ENCODE results near the gene CRYBB1. TPM values are rescaled to one million over a fixed set of nuclear protein-coding genes. Genes with fewer than 3 reads are reported as not detected.

The CRYBB1 gene
- total RNA-seq, 1 experiment from 2014 or later = not detected

DNA sequence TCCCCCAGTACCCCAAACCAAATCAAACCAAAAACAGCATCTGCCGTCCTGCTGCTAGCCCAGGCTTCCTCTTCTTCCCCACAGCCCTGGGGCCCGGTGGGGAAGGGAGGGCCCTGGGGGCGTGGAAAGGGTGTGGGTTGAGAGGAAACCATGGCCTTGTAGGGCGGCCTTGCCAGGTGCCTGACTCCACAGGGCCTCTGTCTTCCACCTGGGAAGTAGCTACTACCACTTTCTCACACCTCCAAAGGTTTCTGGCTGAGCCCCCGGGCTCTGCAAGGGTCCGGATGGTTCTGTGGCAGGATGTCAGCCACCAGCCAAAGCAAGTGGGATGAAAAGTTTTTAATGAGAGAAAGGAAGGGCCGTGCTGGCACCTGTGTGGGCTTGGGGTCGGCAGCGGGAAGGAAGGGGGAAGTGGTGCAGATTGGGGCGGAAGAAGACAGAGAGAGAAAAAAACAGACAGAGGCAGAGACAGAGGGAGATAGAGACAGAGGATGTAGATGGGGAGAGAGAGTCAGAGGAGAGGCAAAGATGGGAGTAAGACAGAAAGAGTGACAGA lies 38.4 kb downstream of the CRYBB1 start:
- DNase-seq (ENCODE audit: low read depth) = no peak

DNA sequence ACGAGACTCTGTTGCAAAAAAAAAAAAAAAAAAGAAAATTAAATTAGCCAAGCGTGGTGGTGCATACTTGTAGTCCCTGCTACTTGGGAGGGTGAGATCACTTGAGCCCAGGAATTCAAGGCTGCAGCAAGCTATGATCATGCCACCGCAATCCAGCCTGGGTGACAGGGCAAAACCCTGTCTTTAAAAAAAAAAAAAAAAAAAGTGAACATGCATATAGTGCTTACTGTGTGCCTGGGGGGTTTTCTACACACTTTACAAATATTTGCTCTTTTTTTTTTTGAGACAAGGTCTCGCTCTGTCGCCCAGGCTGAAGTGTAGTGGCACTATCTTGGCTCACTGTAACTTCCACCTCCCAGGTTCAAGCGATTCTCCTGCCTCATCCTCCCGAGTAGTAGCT lies 40.7 kb downstream of the CRYBB1 start:
- no peak for DNase-seq (ENCODE audit: low read depth)

DNA sequence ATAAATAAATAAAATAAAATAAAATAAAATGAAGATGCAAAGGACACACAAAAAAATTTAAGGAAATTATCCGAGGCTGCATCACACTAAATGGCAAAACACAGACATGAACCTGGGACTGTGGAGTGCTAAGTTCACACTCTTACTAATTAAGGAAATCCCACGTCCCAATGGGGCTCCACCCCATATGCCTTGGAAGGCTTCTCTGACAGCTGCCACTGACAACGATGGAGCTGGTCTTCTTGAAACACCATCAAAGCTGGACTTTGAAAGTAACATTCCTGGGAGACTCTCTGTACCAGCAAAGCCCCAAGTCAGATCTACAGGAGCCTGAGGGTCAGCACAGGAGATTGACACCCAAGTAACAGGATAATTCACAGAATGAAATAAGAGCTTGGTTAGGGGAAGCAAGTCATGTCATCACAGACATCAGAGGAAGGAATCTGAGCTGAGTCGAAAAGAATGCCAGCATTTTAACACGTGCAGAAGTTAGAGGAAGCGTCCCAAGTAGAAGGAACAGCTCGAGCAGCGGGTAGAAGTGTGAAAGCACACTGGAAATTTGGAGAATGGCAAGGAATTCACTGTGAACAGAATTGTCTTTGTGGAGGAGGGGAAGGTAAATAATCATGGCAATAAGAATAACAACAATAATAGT lies 41.7 kb downstream of the CRYBB1 start:
- DNase-seq (ENCODE audit: low read depth) = no peak

GRCh38 chr22:26574001-26574723 lies 43.7 kb downstream of the CRYBB1 start:
- DNase-seq (ENCODE audit: low read depth) = no peak

- no peak for DNase-seq (ENCODE audit: low read depth)
These were observed 44.7 kb downstream of the CRYBB1 start for GRCh38 chr22:26573026-26573662.

DNA sequence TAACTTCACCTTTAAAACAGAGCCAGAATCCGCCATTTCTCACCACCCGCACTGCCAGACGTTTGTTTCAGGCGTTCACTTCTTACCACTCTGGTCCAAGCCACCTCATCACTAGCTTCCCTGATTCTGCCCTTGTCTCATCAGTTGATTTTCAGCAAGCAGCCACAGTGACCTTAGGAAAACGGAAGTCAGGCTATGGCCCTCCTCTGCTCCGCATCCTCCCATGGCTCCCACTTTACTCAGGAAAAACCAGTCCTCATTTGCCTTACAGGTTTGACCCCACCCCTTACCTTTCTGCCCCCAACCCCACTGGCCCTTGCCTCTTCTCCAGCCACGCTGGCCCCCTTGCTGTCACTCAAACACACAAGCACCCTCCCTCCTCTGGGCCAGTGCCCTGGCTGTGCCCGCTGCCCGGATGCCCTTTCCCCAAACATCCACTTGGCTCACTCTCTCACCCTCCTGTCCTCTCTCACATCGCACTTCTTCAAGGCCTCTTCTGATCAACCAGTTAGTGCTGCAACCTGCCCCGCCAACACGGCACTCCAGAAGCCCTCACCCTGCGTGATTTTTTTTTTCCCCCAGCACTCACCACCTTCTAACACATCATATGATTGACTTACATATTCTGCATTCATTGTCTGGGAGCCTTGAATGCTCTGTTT lies 46.8 kb downstream of the CRYBB1 start:
- DNase-seq (ENCODE audit: low read depth) = no peak

DNA sequence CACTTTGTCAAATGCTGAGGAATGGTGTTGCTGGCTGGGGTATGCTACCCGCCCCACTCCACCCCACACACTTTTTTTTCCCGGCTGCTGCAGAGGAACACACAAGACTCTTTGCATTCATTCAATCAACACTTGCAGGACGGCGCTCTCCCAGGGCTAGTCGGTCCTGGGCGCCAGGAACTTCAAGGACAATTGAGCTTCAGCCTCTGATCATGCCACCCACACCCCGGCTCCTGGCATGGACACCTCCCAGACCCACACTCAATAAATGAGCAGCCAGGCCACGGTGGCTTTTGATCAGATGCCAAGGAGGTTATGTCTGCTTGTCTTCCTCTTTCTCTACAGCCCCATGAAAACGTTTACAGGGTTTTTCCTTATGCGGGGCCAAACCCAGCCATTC lies 47.7 kb downstream of the CRYBB1 start:
- no peak for DNase-seq (ENCODE audit: low read depth)

DNA sequence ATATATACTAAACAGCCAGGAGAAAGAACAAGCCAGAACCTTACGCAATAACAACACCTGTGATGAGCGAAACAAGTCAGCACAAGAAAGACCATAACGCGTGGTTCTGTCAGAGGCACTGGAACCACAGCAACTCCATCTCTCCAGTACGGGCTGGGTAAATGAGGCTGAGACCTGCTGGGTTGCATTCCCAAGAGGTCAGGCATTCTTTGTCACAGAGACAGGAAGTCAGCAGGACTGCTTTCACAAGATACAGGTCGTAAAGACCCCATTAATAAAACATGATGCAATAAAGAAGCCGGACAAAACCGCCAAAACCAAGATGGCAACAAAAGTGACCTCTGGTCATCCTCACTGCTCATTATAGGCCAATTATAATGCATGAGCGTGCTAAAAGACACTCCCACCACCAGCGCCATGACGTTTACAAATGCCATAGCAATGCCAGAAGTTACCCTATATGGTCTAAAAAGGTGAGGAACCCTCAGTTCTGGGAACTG lies 49.6 kb downstream of the CRYBB1 start:
- no peak for DNase-seq (ENCODE audit: low read depth)

DNA sequence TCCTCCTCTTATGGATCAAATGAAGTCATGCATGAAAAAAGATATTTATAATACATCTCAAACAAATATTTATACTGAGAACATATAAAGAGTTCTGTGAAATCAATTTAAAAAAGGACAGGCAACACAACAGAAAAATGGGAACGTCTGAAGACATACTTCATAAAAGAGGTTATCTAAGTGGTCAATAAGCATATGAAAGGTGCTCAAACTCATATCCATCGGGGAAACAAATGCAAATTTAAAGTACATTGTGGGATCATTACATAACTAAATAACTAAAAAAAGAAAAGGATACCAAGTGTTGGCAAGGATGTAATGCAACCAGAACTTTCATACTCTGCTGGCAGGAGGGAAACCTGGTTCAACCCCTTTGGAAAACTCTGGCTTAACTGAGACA lies 50.2 kb downstream of the CRYBB1 start:
- no peak for DNase-seq (ENCODE audit: low read depth)

- no peak for DNase-seq (ENCODE audit: low read depth)
These were observed 50.8 kb downstream of the CRYBB1 start for GRCh38 chr22:26566994-26567393.

DNA sequence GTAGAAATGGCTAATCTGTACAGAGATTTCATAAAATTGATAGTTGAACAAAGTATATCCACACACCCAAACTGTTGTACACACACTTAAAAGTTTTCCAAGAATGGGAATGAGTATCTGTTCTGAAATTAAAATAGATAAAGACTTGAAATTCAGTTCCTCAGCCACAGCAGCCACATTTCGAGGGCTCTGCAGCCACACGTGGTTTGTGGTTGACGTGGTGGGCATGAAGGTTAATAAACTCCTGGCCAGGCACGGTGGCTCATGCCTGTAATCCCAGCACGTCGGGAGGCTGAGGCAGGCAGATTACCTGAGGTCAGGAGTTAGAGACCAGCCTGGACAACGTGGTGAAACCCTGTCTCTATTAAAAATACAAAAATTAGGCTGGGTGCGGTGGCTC lies 51.9 kb downstream of the CRYBB1 start:
- no peak for DNase-seq (ENCODE audit: low read depth)

DNA sequence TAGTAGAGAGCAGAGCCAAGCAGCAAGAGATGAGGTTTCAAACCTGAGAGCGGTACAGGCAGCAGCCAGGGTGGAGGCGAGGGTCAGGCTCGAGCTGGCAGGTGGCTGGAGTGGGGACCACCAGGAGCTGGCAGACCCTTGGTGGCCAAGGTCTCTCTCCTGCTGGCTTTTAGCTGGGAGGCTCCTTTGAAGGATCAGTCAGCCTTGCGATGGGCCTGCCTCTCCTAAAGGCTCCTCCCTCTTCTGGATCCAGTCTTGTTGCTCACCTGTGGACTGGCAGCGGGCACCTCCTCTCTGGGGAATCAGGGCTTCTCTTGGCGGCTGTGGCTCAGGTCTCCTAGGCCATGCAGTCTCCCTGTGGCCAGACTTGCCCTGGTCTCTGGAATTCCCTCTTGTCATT lies 52.6 kb downstream of the CRYBB1 start:
- DNase-seq (ENCODE audit: low read depth) = no peak

DNA sequence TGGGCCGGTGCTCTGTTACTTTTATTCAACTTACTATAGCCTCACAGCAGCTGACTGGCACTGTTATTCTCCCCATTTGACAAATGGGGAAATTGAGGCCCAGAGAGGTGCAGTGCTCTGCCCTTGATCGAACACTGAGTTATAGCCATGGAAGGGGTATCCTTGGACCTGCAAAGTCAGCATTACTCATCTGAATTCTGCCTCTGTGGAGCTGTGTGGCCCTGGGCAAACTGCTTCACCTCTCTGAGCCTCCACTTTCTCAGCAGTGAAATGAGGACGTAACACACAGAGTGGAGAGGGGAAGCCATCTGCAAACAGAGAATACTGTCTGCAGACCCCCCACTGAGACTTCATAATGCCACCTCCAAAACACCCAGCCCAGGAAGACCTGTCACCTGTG lies 53.2 kb downstream of the CRYBB1 start:
- DNase-seq (ENCODE audit: low read depth) = no peak

DNA sequence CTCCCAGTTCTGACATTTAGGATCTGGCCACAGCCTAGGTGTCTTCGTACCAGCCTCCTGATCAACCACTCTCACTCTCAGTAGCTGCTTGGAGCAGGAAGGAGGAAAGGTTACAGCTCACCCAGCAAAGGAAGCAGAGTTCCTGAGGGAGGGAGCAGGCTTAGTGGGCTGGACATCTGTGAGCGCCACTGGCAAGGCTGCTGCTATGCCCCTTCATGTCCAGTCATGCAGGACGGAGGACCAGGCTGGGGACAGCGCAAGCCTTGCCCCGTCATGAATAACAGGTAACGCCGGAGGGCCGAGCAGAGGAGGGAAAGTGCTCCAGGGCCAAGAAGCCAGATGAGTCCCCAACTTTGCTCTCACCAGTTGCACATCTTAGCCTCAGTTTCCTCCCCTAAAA lies 53.6 kb downstream of the CRYBB1 start:
- DNase-seq (ENCODE audit: low read depth) = no peak

DNA sequence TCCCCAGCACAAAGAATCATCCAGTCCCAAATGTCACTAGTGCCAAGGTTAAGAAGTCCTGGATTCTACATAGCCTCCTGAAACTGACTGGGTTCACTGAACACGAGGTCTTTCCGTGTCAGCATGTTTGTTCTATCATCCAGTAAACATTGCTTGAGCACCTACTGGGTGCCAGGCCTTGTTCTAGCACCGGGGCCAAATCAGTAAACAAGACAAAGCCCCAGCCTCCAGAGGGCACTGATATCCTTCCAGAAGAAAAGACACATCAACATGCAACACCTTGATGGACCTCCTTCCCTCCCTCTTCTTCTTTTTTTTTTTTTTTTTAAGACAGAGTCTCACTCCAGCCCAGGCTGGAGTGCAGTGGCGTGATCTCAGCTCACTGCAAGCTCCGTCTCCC lies 54.8 kb downstream of the CRYBB1 start:
- DNase-seq (ENCODE audit: low read depth) = no peak

GRCh38 chr22:26561756-26562417 lies 55.9 kb downstream of the CRYBB1 start:
- no peak for DNase-seq (ENCODE audit: low read depth)

DNA sequence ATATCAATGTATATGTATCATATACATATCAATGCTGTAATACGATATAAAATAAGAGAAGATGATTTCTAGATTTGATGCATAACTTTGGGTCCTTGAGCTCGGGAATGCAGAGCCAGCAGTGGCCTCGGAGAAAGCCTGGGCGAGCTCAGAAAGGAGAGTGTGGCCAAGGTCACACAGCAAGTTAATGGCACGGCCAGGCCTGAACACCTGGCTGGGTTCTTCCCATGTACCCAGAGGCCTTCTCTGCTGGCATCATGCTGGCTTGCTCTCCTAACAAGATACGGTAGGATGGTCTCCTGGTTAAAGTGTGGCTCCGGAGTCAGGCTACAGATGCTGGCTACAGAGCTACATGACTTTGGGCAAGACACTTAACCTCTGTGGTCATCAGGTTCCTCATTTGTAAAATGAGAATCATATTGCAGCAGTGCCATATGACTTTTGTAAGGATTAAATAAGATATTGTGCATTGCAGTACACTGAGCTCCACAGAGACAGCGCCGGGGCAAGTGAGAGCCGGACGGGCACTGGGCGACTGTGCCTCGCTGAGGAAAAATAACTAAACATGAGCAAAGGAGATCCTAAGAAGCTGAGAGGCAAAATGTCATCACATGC lies 57.8 kb downstream of the CRYBB1 start:
- DNase-seq (ENCODE audit: low read depth) = no peak

- no peak for DNase-seq (ENCODE audit: low read depth)
These were observed 59.5 kb downstream of the CRYBB1 start for GRCh38 chr22:26558248-26558895.

- DNase-seq (ENCODE audit: low read depth) = no peak
These were observed 60.9 kb downstream of the CRYBB1 start for GRCh38 chr22:26556904-26557303.

GRCh38 chr22:26555478-26555877 lies 62.3 kb downstream of the CRYBB1 start:
- no peak for DNase-seq (ENCODE audit: low read depth)

All from LHCN-M2 (cell line).